HG02973 (cell line): ENCODE measurements around the gene CPNE8.
"Not testable (repeated sequence)": the region's sequence is repeated elsewhere in the genome, so short reads cannot be mapped to it uniquely, and the experiment has no call there.

ENCODE experiments used
- ATAC-seq: cut with Tn5 transposase; IDR thresholded peaks from one replicate; pipeline ENCODE4 v1.9.1; 2021; ENCODE audit warnings: moderate library complexity; ENCODE audit not compliant: unreplicated experiment

The CPNE8 gene

DNA sequence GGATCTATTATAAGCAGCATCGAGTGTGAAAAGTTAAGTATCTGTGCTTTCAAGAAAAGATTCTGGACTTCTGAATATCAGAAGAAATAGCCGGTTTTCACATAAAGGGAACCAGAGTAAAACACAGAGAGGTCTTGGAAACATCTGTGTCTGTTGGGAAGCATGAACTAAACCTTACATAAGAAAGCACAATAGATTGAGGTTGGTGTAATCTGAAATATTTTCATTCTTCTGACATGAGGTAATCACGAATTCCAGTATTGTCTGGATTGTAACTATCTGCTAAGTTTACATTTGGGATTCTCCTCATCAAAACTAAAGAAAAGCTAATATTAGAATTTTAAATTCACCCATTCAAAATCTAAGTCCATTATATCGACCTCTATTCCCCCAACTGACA, 161.3 kb downstream of the CPNE8 start:
- no peak for ATAC-seq

DNA sequence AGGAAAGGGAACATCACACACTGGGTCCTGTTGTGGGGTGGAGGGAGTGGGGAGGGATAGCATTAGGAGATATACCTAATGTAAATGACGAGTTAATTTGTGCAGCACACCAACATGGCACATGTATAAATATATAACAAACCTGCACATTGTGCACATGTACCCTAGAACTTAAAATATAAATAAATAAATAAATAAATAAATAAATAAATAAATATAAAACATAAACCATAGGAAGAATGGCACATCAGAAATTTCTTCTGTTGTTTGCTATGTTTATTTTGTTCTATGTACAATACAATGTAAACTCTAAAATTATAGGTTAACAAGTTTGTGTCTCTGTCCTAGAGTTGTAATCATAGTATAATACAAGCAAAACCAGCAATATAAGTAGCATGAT, 162.9 kb downstream of the CPNE8 start:
- not testable (repeated sequence) for ATAC-seq

DNA sequence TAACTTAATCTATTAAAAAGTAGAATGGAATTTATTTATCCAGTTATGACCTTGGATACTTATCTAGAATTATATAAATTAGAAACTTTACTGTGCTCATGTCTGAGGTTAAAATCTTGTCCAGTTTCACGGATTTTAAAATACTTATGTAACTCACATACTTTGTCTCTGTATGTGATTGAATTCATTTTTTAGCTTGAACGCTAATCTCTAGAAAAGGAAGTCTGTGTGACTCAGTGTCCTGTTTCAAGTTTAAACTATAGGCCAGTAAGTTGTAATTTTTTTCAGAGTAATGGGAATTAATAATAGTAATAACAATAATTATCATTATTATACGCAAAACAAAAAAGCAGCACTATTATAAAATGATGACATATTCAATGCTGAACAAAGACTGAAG, 168.6 kb downstream of the CPNE8 start:
- ATAC-seq, result no peak

DNA sequence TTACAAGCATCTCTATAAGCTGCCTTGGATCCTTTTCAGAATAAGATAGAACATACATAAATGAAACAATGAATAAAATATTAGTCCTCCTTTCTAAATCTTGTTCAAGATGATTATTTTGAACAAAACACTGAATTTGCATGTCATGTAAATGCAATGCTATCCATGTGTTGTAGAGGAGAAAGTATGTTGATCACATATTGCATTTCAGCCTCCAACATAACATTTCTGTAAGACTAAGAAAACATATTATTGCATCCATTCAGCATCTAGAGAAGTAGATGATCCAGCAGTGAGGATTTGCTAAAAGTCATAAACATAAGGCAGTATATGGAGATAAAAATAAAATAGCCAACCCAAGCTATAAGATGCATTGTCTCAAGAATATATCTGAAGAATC, 172.6 kb downstream of the CPNE8 start:
- no peak for ATAC-seq

DNA sequence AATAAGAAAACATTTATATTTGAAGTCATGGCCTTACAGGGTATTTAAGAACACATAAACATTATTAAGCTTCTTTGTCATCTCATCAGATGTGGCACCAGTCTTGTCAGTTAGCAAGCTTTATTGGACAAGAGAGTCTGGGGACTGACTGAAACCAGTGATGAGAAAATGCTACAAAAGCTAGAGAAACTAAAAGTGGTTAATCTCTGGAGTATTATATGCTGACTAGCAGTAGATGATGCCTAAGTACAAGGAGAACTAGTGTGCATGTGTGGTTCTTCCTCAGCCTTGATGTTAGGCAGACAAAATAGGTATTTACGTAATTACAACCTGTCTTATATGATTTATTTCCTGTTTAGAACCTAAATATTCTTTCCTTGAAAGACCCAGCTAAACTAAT, 176.5 kb downstream of the CPNE8 start:
- ATAC-seq, result no peak

DNA sequence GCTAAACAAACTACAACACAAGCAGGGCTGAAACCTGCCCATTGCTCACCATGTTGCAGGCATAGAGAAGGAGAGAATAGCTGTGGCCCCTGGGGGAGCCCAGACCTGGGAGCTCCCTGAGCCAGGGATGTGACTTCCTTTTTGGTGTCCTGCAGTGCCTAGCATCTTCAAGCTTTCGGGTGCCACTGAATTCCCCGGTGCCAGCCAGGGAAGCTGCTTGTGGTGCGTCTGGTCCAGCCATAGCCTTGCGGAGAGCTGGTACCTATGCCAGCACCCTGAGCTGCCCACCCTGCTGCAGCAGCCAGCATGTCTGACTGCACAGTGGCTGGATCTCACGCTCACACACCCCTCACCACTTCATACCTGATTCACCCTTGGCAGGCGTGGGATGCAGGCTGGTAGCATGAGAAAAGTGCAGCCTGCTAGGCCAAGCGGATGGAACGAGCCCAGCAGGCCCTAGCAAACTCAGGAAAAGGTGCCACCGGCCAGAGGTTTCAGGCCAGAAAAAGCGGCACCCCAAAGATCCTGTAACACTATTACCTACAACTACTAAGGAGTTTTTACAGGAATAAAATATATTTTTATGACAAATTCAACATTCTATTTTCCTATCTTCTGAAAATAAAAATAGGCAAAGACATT, 183.7 kb downstream of the CPNE8 start:
- no peak for ATAC-seq

DNA sequence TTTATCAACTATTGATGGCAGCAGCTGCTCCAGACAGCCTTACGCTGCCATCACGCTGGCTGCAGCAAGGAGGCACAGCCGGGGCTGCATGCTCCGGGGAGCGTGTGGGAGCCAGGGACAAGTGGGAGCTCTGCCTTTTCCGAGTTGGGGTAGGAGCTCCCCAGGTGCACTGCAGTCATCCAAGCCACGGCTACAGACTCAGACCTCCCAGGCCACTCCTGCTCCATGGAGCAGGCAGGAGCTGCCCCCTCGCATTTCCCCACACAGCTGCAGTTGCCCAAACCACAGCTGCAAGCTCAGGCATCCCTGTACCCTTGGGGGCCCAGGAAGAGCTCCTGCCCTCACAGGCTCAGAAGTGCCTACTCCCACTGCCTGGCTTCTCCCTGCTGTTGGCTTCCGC, 184.7 kb downstream of the CPNE8 start:
- ATAC-seq, result no peak

DNA sequence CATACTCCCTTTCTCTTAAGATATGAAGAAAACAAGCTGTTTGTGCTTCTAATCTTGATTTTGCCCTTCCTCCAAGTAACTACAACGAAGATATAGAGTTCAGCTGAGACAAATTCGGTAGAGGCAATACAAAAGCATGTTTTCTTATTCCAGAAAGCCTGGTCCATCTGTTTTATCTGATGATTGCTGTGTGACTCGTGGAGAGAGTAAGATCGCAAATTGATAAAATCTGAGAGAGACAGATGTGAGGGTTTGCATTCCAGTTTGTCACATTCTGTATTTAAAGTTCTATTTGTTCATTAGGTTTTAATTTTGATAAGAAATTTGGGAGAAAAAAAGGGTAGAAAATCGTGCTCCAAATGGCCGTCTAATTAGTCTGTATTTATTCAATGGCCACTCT, 192.1 kb downstream of the CPNE8 start:
- no peak for ATAC-seq

DNA sequence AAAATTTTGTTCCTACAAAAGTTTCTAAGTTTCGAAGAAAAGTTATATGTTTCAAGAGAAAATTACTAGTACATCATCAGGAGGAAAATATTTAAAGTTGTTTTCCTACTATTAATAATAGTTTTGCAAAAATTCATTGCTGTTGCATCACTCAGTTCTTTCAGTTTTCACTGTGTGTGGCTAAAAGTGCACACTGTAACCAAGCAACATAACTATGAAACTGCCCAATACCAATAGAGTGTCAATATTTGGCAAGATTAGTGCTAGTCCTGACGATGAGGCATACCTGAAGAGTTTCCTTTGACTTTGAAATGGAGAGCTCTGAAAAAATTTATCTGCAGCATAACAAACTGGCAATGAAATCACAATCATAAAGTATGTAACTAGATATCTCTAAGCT, 194.3 kb downstream of the CPNE8 start:
- peak; percentile 95 for ATAC-seq

DNA sequence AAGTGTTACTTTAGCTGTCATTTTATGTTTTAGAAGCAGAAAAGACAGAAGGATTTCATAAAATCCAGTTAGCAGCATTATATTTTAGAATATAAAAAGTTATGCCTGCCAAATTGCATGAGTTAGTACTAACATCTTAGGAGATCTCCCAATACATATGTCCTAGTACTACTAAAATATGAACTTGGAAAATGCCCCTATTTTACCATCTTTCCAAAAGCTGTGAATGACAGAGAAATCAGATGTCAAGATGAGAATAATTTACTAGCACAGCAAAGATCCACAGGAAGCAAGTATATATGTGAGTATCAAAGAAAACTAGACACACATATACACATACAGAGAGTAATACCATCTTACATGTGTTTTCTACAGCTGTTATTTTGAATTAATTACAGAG, 196.9 kb downstream of the CPNE8 start:
- ATAC-seq, result no peak

DNA sequence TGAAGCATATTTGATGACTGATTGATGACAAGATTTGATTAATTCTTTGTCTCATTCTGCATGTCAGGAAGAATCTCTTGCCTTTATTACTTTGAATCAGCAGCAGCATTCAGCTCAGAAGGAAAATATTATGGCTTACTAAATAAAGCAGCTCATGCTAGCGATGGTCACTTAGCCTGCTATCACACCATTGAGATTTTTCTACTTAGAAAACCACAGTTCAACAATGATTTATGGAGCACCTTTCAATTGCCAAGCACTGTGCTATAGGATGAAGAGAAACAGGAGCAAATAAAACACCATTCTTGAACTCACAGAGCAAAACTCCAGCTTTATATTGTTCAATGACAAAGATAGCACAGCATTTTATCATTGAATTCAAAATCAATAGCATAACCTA, 197.7 kb downstream of the CPNE8 start:
- ATAC-seq, result no peak

DNA sequence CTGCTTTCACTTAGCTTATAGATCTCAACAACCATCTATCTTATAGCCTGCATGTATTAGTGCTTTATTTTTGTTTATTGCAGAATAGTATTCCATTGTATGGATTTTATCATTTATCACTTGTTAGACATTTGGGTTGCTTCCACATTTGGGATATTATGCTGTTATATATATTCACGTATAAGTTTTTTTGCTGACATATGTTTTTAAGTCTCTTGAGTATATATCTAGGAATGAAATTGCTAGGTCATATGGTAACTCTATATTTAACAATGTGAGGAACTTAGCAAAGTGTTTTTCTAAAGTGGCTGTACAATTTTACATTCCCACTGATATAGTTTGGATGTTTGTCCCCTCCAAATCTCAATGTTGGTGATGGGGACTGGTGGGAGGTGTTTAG, 208.1 kb downstream of the CPNE8 start:
- ATAC-seq, result no peak

DNA sequence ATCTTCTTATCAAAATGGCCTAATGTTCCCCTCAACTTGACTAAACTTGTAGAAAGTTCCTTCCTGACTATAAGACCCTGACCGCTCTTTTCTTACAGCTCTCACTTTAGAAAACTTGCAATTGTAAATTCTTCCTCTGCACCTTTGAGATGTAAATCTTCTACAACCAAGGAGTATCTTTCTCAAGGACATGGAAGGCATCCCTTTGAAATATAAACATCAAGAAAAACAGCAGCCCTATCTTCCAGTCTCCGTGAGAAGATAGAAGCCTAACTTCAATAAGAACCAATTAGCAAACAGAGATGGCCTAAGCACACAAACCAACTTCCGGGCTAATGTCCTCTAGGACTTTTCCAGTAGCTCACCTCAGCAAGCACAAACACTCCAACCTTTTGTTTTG, 210.3 kb downstream of the CPNE8 start:
- ATAC-seq, result no peak

DNA sequence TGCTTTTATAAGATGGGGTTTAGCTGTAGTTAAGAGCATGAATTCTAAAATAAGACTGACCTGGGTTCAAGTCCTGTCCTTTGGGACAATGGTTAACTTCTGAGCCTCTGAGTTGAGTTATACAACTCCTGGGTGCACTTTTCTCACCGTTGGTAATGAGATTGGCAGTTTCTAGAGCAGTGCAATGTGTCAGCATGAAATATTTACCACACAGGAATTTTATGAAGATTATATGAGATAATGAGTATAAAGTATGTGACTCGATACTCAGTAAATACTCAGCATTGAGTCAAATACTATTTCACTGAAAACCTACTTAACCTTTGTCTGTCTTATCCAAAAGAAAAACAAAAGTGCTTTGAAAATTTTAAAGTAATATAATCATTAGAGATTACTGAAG, 214.2 kb downstream of the CPNE8 start:
- no peak for ATAC-seq

DNA sequence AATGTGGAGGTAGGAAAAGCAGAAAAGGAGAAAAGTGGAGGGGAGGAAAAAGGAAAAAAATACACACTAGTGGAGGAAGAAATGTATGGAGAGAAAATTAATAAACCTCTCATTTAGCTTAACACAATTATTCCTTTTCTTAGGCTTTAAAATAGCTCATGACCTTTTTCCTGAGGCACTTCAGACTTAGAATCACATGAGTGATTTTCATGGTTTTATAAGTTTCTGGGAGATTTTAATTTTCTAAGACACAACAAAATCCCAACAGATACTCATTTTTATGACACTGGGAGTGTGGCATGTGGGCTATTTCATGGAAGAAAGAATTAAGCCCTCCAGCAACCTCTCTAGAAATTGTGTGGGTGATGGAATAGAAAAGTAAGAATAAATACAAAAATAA, 214.7 kb downstream of the CPNE8 start:
- ATAC-seq, result no peak

DNA sequence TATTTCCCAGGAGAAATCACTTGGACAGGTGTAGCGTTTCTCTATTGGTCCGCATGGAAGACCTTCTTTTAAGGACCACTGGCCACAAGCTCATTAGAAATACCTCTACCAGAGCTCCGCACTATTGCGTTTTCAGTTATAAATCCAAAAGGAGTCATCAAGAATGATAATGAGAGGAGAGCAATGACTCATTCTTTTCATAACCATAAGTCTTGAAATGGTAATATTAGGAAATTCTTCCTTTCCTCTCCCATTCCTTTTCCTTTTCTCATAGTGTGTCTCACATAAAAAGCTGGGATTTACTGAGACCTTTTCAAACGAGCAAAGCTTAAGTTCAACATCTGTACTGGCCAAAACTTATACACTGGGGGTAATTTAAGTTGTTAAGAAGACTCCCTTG, 215.7 kb downstream of the CPNE8 start:
- no peak for ATAC-seq

DNA sequence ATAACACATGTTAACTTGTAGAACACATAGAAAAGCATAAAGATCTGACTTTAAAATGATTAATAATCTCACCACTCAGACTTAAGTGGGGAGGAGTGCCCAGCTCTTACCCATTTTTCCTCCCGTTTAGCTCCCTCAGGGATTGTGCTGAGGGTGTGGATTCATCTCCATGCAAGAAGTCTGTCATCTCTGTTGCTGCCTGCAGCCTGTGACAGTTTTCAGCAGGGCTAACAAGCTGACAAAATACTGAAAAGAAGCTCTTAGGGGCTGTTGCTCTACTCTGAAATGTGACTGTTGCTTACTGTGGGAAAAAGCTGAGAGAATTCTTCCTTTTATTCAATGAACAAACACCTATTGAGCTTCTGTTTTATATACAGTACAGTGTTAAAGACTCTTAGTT, 216.2 kb downstream of the CPNE8 start:
- ATAC-seq, result no peak

DNA sequence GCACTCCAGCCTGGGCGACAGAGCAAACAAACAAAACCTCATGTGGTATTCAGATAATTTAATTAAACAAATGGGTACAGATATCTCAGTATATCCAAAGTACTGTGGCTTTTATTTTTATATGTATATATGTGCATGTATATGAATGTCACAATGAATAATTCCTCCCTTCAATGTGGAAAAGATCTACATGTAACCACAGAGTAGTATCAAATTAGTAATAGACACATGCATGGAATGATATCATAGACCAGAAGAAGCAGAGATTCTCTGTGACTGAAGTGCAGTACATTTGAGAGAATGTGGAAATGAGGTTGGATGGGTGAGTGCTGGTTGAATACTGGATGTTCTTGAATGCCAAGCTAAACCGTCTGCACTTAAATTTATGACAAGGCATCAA, 222.9 kb downstream of the CPNE8 start:
- no peak for ATAC-seq

DNA sequence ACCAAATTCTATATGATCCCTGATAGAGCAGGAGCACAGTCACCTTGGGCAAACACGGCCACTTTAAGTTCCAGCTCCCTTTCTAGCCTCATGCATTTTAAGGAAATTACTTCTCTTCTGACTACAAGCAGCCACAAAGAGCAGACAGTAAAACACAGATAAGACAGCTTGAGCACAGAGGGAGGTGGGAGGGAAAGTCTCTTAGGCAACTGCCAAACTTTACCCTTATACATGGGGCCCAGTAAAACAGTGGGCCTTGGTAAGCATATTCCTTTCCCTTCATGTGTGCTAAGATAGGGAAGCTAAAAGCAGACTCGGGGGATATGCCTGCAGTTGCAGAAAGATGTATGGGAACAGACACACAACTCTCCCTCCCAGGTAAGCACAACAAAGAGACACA, 235.9 kb downstream of the CPNE8 start:
- ATAC-seq, result no peak

DNA sequence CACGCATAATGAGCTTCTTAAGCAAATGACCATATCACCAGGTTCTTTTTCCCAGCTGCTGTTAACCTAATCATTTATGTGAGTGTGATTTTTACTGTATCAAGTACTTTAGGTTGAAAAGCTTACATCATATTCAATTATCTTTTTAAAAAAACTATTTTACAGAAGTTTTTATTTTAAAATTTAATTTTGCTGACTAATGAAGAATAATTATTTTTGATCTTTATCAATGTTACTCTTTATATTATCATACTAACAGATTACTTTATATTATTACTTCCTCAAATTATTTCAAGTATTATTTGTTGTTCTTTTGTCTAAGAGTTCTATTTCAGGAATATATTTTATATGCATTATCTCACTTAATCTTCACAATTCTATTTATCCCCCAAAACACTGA, 236.3 kb downstream of the CPNE8 start:
- no peak for ATAC-seq

DNA sequence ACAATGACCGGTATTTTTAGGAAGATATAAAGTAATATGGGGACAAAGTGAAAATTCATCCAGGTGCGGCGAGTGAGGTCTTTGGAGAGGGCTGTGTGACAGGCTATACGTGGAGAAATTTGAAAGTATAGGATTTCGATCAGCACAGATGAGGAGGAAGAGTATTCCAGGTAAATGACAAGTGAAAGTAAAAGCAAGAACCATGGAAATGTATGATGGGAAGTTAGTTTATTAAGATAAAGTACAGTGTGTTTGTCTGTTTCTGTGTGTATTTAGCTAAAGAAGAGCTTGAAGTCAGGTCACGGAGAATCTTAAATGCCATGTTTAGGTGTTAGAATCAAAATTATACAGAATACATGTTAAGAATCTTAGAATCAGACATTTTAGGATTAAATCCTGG, 239.0 kb downstream of the CPNE8 start:
- ATAC-seq, result no peak

DNA sequence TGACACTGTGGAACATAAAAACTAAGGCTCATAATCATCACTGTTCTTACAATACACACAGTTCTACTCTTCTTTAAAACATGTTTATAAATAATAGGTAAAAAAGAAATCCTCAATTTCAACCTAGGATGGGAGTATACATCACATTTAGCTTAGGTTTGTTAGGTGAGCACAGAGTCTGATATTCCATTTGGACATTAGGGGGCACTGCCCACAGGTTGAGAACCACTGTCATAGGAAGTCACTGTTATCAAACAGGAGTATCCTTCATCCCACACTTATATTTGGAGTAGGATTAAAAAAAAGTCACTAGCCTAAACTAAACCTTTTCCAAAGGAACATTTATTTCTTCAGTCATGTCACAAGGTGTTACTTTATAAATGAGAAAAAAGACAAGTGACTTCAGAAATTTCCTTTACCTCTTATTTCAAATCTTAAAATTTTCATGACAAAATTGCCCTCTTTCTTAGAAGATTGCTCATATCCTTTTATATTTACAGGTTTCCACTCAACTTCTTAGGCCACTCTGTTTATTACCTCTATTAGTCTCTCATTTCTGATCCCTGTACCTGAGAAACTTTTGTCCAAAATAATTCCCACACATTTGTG, 240.6 kb downstream of the CPNE8 start:
- peak; percentile 71 for ATAC-seq

DNA sequence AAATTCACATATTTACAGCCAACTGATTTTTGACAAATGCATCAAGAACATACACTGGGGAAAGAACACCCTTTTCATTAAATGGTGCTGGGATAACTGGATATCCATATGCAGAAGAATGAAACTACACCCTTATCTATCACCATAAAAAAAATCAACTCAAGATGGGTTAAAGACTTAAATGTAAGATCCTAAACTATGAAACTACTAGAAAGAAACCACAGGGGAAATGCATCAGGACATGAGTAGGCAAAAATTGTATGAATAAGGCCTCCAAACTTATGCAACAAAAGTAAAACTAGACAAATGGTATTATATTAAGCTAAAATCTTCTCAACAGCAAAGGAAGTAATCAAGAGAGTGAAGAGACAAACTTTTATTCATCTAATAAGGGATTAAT, 242.6 kb downstream of the CPNE8 start:
- no peak for ATAC-seq
